Chondrocyte (in vitro differentiated cells): Measurements from ENCODE around the gene ACCS. TPM values are rescaled to one million over a fixed set of nuclear protein-coding genes. Genes with fewer than 3 reads are reported as not detected.

Experiments
- DNase-seq: peaks from one replicate; pipeline ENCODE4 v3.0.0; 2021; ENCODE audit warnings: mixed read lengths, low spot score
- H3K27ac Mint-ChIP-seq: one replicate; pipeline ENCODE4 v1.8.0; 2021; ENCODE audit warnings: mild to moderate bottlenecking, moderate library complexity, mixed read lengths; ENCODE audit not compliant: unreplicated experiment
- H3K27me3 Mint-ChIP-seq: 2 replicates; pipeline ENCODE4 v1.8.0; 2021; ENCODE audit warnings: low read depth, mixed read lengths
- H3K36me3 Mint-ChIP-seq: 2 replicates; pipeline ENCODE4 v1.8.0; 2021; ENCODE audit warnings: low read depth, mixed read lengths
- H3K4me1 Mint-ChIP-seq: 2 replicates; pipeline ENCODE4 v1.8.0; 2021; ENCODE audit warnings: low read depth, mild to moderate bottlenecking, mixed read lengths
- H3K4me3 Mint-ChIP-seq: one replicate; pipeline ENCODE4 v1.8.0; 2021; ENCODE audit warnings: mild to moderate bottlenecking, moderate library complexity, mixed read lengths; ENCODE audit not compliant: unreplicated experiment
- H3K9me3 Mint-ChIP-seq: 2 replicates; pipeline ENCODE4 v1.8.0; 2021; ENCODE audit warnings: low read depth, mixed read lengths
- CTCF ChIP-seq: fragments of 200-600 bp; sonication (generic); IDR thresholded peaks from 2 replicates; pipeline ENCODE4 v1.5.0; 2021; ENCODE audit warnings: antibody characterized with exemption, mild to moderate bottlenecking, moderate library complexity
- long read RNA-seq: library from polyadenylated mRNA; stranded (forward); transcript quantifications from one replicate; pipeline ENCODE4 v2.0.0, GENCODE V29; 2021
- total RNA-seq: library from RNA; stranded (reverse); gene quantifications from 3 replicates; pipeline ENCODE4 v1.2.1, GENCODE V29; 2021

The ACCS gene
- total RNA-seq: 5.8 to 14.7 TPM (median 11.1 TPM) in 3 replicates
- long read RNA-seq, partial matches to known transcripts: 2 of 8 reads
- long read RNA-seq, other reads (novel, unspliced or antisense): 3 of 8 reads

DNA sequence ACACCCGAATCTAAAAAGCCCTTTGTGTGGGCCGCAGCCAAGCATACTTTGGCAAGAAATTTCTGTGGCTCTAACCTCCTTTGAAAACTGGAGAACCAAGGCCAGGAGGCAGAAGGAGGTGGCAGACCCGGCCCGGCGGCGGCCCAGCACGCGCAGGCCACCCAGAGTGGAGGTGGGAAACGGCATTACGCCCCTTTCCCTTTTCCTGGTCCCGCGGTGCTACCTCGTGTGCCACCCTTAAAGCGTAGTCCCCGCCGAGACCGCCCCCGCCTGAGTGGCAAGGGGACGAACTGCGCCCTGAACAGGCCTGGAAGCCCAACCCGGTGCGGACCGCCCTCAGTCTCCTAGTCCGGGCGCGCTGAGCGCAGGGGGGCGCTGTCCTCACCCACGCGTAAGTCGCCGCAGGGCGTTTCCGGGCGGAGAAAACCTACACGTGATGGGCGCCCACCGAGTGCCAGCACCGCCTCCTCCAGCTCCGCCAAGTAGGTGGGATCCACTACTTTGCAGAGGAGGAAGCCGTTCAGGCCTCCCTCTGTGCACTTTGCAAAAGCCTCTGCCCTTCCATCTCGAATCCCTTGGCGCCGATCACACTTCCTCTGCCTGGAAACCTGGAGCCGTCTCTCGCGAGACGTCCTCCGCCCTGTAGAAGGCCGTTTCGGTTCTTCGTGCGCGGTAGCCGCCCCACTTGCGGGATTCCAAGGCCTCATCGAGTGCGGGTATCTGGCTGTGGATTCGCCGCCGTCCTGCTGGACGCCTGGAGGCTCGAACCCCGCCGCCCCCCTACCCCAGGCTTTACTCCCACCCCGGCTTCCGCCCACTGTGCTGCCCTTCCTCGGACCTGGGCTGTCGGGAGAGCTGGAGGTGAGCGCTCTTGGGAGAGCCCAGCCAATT is at the start of gene ACCS:
Gene ACCS, plus strand, starts transcription at position 430 of the 891 bp plus-strand sequence. CDS start 1,358 bp downstream, outside the sequence.
- H3K27me3 Mint-ChIP-seq: peaks cover 13% of the 10 kb centered on the region
- peak; percentile 91 for TF ChIP-seq CTCF
- H3K4me1 Mint-ChIP-seq: peaks cover 19% of the 10 kb centered on the region
- peak within 1 kb of the TSS; percentile 77 for H3K4me3 Mint-ChIP-seq
- H3K36me3 Mint-ChIP-seq: peaks cover 4% of the 10 kb centered on the region
- H3K9me3 Mint-ChIP-seq: no peaks in the 10 kb centered on the region
- DNase-seq: no peak
- peak within 1 kb of the TSS; percentile 94 for H3K27ac Mint-ChIP-seq

DNA sequence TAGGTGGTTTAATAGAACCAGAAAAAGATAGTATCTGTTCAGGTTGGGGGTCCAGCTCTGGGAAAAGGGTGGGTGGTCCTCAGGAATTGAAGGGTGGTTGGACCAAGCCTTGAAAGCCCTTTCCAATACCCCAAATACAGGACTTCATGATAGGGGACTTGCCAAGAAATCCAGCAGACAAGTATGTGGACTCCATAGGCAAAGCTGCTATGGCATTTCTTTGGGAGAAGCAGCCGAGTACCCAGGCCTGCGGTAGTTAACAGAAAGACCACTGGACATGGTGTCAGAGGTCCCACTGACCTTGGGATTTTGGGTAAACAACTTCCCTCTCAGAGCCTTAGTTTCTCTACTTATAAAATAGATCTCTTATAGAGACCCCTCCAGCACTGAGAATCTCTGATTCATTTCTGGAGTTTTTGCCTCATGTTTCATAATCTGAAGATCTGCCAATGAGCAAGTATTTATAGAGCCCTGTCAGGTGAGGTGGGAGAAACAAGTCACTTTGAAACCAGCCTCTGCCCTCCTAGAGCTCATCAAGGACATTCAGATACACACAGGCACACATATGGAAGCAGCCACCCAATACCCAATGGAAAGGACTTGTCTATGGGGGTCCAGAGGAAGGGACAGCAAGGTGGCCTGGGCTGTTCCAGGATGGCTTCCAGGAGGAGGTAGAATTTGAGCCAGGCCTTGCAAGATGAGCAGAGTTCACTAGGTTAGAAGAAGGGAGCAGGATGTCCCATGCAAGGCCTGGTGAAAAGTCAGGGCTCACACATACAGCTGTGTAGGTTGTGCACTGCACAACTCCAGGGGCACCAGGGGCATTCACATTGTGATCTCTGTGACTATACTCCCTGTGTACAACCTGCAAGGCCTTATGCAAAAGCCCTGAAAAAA is 49.3 kb upstream of the ACCS start:
- Mint-ChIP-seq H3K36me3 (peaks cover 3% of the 10 kb centered on the region), H3K4me3 (no peak overlapping the region), H3K9me3 (peaks cover 15% of the 10 kb centered on the region), H3K27me3 (peaks cover 10% of the 10 kb centered on the region), H3K4me1 (peaks cover 43% of the 10 kb centered on the region), H3K27ac (peak overlapping the region; percentile 69)
- no peak for DNase-seq
- no peak for TF ChIP-seq CTCF

DNA sequence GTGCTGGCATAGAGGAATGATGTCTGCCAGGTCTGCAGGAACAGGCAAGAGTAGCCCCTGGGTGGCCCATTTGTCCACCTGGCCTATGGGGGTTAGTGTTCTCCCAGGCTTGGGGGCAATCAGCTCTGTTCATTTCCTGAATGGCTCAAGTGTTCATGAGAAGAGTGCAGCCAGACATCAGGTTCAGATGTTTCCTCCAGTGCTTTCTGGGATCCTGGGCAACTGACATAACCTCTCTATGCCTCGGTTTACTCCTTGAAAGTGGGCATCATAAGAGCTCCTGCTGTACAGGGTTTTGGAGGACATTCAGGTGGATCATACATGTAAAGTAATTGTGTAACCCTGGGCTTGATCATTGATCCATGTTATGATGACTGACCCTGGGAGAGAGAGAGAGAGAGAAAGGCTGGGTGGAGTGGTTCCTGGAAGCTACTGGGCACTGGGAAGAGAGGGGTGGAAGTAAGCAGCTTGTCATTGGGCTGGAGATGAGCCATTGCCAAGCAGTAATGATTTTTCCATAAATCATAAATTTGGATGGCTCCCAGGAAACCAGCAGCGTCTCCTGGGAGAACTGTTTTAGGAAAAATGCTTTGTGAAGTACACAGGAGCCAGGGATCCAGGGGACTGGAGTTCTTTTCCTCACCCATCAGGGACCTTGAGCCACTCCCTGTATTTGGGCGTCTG is 48.5 kb upstream of the ACCS start:
- Mint-ChIP-seq H3K27me3 (peaks cover 13% of the 10 kb centered on the region), H3K9me3 (peaks cover 23% of the 10 kb centered on the region), H3K27ac (peak overlapping the region; percentile 30), H3K4me3 (no peak overlapping the region), H3K4me1 (peaks cover 41% of the 10 kb centered on the region), H3K36me3 (peaks cover 5% of the 10 kb centered on the region)
- no peak for DNase-seq
- TF ChIP-seq CTCF: no peak

GRCh38 chr11:44018127-44018521 is 47.9 kb upstream of the ACCS start:
- H3K4me1 Mint-ChIP-seq: peaks cover 41% of the 10 kb centered on the region
- no peak overlapping the region for H3K4me3 Mint-ChIP-seq
- no peak for TF ChIP-seq CTCF
- peaks cover 13% of the 10 kb centered on the region for H3K27me3 Mint-ChIP-seq
- H3K9me3 Mint-ChIP-seq: peaks cover 24% of the 10 kb centered on the region
- H3K36me3 Mint-ChIP-seq: peaks cover 5% of the 10 kb centered on the region
- no peak for DNase-seq
- no peak overlapping the region for H3K27ac Mint-ChIP-seq
